Coronary artery (tissue), 2 donors: ENCODE measurements around the gene COL7A1.

ENCODE experiments used
- DNase-seq: peaks from one replicate; pipeline ENCODE4 v3.0.0-alpha.2; 2017; ENCODE audit warnings: low spot score
- H3K27ac ChIP-seq, 2 donors: fragments of 200-600 bp; sonication (generic); one replicate each; pipeline ENCODE4 v1.5.1; 2016 to 2019
- H3K4me3 ChIP-seq: fragments of 200-600 bp; sonication (generic); 2 replicates; pipeline ENCODE4 v1.5.1; 2016; ENCODE audit warnings: mild to moderate bottlenecking, moderate library complexity
- TF ChIP-seq, protein P1 (sequence below): fragments of 200-600 bp; sonication (generic); IDR thresholded peaks from one replicate; pipeline ENCODE4 v1.5.1; 2019; ENCODE audit warnings: antibody characterized with exemption

The COL7A1 gene

GRCh38 chr3:48595075-48595525, at the start of gene COL7A1:
Gene COL7A1, minus strand, starts transcription at chr3:48595329. Its CDS starts 170 bp downstream, at chr3:48595159.
- H3K4me3 ChIP-seq: peak within 1 kb of the TSS; percentile 72
- TF ChIP-seq, protein P1, sequence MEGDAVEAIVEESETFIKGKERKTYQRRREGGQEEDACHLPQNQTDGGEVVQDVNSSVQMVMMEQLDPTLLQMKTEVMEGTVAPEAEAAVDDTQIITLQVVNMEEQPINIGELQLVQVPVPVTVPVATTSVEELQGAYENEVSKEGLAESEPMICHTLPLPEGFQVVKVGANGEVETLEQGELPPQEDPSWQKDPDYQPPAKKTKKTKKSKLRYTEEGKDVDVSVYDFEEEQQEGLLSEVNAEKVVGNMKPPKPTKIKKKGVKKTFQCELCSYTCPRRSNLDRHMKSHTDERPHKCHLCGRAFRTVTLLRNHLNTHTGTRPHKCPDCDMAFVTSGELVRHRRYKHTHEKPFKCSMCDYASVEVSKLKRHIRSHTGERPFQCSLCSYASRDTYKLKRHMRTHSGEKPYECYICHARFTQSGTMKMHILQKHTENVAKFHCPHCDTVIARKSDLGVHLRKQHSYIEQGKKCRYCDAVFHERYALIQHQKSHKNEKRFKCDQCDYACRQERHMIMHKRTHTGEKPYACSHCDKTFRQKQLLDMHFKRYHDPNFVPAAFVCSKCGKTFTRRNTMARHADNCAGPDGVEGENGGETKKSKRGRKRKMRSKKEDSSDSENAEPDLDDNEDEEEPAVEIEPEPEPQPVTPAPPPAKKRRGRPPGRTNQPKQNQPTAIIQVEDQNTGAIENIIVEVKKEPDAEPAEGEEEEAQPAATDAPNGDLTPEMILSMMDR: no peak
- peak within 1 kb of the TSS; percentile 82 to 96 for H3K27ac ChIP-seq
- DNase-seq: no peak

- TF ChIP-seq, protein P1: no peak
- H3K4me3 ChIP-seq: no peak overlapping the region
- no peak for DNase-seq
- H3K27ac ChIP-seq: no peak overlapping the region
Measured at GRCh38 chr3:48642605-48643004, 47.5 kb upstream of the COL7A1 start.

- TF ChIP-seq, protein P1: no peak
- DNase-seq: no peak
- no peak overlapping the region for H3K4me3 ChIP-seq
- no peak overlapping the region for H3K27ac ChIP-seq
Measured at GRCh38 chr3:48641396-48641795, 46.3 kb upstream of the COL7A1 start.

GRCh38 chr3:48639944-48640606, 44.9 kb upstream of the COL7A1 start:
- TF ChIP-seq, protein P1: no peak
- no peak for DNase-seq
- Histone ChIP-seq H3K27ac (no peak overlapping the region), H3K4me3 (no peak overlapping the region)

DNA sequence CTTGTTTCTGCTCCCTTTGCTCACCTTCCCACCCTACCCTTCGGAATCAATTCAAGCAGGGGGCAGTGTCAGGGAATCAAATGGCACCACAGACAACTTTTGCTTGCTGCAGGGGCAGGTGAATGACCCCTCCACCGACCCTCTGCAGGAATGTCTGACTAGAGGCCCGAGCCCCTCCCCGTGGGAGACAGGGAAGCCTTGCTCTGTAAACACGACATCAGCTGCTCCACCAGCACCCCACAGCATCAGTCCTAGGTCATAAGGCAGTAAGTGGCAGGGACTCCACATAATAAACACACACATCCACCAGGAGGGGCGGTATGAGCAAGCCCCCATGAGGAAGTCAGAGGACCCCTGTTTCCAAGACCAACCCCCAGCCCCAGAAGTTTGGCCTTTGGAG, 42.2 kb upstream of the COL7A1 start:
- no peak overlapping the region for H3K27ac ChIP-seq

GRCh38 chr3:48636149-48636655, 41.1 kb upstream of the COL7A1 start:
- DNase-seq: no peak
- Histone ChIP-seq H3K27ac (peak overlapping the region; percentile 73 to 97), H3K4me3 (peak overlapping the region; percentile 100)
- TF ChIP-seq, protein P1: no peak

More for the DNA sequence above, 42.2 kb upstream of the COL7A1 start:
- no peak overlapping the region for H3K4me3 ChIP-seq
- TF ChIP-seq, protein P1: no peak
- DNase-seq: no peak
